IPS-20b (cell line): Measurements from ENCODE around the gene MT2A.
A peak's percentile ranks its signal among the peaks of the same experiment; 100 is the strongest.

Experiments
- H3K27ac ChIP-seq: one replicate; pipeline ENCODE4 v1.5.1; 2013; ENCODE audit warnings: low read length
- H3K27me3 ChIP-seq: 2 replicates; pipeline ENCODE4 v1.6.1; 2013; ENCODE audit warnings: mild to moderate bottlenecking, low read length, inconsistent platforms; ENCODE audit not compliant: insufficient read depth
- H3K36me3 ChIP-seq: 2 replicates; pipeline ENCODE4 v1.6.1; 2013; ENCODE audit warnings: low read depth, mild to moderate bottlenecking, inconsistent platforms, low read length, moderate library complexity; ENCODE audit not compliant: insufficient read depth
- H3K4me1 ChIP-seq: 2 replicates; pipeline ENCODE4 v1.6.1; 2013; ENCODE audit warnings: mild to moderate bottlenecking, control low read depth, inconsistent platforms, low read length, moderate library complexity; ENCODE audit not compliant: insufficient read depth
- H3K4me3 ChIP-seq: 2 replicates; pipeline ENCODE4 v1.5.1; 2013; ENCODE audit warnings: mild to moderate bottlenecking, low read length, inconsistent platforms
- H3K9ac ChIP-seq: 2 replicates; pipeline ENCODE4 v1.6.1; 2013; ENCODE audit warnings: low read depth, mild to moderate bottlenecking, inconsistent platforms, low read length, moderate library complexity
- H3K9me3 ChIP-seq: 2 replicates; pipeline ENCODE4 v1.6.1; 2013; ENCODE audit warnings: mild to moderate bottlenecking, low read depth, low read length, inconsistent platforms; ENCODE audit not compliant: insufficient read depth

Gene MT2A

DNA sequence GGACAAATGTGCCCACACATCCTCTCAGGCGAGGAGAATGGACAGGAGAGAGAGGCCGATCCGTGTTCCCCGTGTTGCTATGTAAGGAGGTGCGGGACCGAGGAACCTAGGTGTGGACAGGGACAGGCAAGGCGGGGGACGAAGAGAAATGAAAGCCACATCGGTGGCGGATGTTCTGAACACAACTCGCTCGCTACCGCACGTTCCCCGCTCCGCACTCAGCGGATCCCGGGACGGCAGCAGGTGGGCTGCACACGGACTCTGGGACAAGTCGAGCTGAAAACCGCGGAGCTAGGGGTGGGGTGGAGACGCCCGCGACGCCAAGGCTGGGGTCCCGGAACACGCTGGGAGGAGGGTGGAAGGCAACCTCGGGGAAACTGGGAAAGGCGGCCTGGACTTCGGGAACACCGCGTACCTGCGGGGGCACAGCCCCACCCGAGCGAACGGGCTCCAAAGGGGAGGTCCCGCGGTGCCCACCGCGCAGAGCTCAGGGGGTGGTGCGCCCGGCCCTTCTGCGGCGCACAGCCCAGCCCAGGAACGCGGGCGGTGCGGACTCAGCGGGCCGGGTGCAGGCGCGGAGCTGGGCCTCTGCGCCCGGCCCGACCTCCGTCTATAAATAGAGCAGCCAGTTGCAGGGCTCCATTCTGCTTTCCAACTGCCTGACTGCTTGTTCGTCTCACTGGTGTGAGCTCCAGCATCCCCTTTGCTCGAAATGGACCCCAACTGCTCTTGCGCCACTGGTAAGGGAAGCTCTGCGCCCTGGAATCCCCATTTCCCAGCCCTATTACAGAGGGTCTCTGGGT, 17.0 kb downstream of the MT2A start, which contains the start of gene MT1E:
MT1E (plus strand) TSS at position 642 of the 803 bp plus-strand sequence; CDS start at position 713, 71 bp downstream.
- Histone ChIP-seq H3K27me3 (peaks cover 100% of the 10 kb centered on the region), H3K27ac (no peak within 1 kb of the TSS), H3K9ac (no peak within 1 kb of the TSS), H3K36me3 (no peaks in the 10 kb centered on the region), H3K9me3 (no peaks in the 10 kb centered on the region), H3K4me1 (peaks cover 14% of the 10 kb centered on the region), H3K4me3 (peak within 1 kb of the TSS; percentile 64)

DNA sequence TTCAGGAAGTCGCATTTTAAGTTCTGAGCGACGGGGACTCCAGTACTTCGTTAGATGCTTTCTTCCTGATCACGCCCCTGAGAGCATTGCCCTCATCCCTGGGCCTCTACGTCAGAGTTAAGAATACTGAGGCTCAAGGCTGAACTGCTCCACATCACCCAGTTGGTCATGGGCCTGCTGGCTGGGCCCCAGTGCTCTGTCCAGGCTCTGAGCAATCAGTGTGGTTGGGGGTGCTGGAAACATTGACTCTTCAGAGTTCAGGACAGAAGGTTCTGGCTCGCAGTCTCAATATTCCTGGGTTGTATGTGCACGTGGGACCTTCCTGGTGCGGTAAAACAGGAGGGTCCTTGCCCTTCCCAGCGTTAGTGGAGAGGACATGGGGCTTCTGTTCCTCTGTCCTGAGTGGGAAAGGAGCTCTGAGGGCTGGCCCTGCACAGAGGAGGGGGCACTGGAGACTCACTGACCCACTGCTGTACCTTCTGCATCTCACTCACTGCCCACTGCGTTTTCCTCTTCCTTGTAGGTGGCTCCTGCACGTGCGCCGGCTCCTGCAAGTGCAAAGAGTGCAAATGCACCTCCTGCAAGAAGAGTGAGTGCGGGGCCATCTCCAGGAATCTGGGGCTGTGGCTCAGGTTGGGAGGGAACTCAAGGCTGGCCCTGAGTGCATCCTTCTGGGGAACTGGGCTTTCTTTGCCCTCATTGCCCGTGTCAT, 17.7 kb downstream of the MT2A start:
- Histone ChIP-seq H3K27me3 (peaks cover 100% of the 10 kb centered on the region), H3K4me3 (peak overlapping the region; percentile 64; the same call in 1 of the 2 replicates), H3K4me1 (peaks cover 12% of the 10 kb centered on the region), H3K36me3 (no peaks in the 10 kb centered on the region), H3K27ac (no peak overlapping the region), H3K9ac (no peak overlapping the region), H3K9me3 (no peaks in the 10 kb centered on the region)

DNA sequence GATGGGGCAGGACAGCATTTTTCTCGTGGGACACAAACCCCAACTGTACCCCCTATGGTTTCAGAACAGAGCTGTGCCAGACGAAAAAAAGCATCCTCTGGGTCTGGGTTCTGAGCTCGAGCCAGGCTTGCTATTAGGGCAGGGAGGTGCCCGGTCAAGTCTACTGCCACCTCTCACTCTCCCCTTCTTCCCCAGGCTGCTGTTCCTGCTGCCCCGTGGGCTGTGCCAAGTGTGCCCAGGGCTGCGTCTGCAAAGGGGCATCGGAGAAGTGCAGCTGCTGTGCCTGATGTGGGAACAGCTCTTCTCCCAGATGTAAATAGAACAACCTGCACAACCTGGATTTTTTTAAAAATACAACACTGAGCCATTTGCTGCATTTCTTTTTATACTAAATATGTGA, 18.3 kb downstream of the MT2A start:
- H3K27ac ChIP-seq, result no peak overlapping the region
- H3K4me1 ChIP-seq, result peaks cover 8% of the 10 kb centered on the region; the same call in 1 of the 2 replicates
- peaks cover 100% of the 10 kb centered on the region for H3K27me3 ChIP-seq
- no peak overlapping the region for H3K9ac ChIP-seq
- H3K9me3 ChIP-seq, result no peaks in the 10 kb centered on the region
- no peak overlapping the region for H3K4me3 ChIP-seq
- no peaks in the 10 kb centered on the region for H3K36me3 ChIP-seq

DNA sequence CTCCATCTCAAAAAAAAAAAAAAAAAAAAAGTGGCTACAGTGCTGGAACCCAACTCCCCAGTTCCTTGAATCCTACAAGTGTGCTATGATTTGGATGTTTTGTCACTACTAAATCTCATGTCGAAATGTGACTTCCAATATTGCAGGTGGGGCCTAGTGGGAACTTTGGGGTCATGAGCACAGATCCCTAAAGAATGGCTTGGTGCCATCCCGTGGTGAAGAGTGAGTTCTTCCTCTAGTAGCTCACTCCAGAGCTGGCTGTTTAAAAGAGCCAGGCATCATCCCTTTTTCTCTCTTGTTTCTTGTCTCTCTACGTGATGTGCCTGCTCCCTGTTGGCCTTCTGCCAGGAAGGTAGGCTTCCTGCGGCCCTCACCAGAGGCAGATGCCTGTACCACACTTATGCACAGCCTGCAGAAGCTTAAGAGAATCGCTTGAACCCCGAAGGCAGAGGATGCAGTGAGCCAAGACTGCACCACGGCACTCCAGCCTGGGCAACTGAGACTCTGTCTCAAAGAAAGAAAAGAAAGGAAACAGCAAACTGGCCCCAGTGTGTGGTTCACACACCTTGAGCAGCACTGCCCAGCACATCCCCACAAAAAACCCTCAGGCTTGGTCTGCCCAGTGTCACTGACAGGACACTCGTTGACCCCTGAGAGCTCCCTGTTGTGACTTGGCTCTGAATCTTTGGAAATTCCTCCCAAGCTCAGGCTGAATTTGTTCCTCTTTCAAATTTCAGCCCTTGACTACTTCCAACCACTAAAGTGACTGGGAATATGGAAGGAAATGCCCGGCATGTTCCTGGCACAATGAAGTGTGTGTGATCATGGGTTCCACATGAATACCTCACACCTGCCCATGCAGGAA, 20.3 kb downstream of the MT2A start:
- H3K27me3 ChIP-seq, result peaks cover 100% of the 10 kb centered on the region
- H3K9ac ChIP-seq, result no peak overlapping the region
- H3K4me1 ChIP-seq, result 0 out of 2 replicates have a peak, but pooled peaks cover 2% of the 10 kb centered on the region

DNA sequence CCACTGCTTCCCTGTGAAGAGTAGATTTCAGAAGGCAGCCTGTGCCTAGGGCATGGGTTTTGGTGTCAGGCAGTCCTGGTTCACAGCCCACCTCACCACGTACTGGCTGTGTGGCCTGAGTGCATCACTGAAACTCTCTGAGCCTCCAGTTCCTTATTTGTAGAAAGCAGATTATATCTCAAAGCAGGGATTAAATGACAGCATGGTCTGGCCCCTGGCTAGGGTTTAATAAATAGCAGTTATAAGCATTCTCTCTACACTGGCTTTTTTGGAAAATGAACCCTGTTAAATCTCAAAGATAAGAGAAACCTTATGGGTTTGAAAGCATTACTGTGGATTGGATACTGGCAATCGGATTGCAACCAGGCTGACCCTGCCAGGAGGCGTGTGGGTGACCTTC, 21.1 kb downstream of the MT2A start:
- Histone ChIP-seq H3K9me3 (no peaks in the 10 kb centered on the region), H3K27ac (no peak overlapping the region), H3K4me1 (0 out of 2 replicates have a peak, but pooled peaks cover 2% of the 10 kb centered on the region), H3K9ac (no peak overlapping the region), H3K4me3 (no peak overlapping the region), H3K27me3 (peaks cover 100% of the 10 kb centered on the region), H3K36me3 (no peaks in the 10 kb centered on the region)

More for the DNA sequence above, 20.3 kb downstream of the MT2A start:
- H3K9me3 ChIP-seq, result no peaks in the 10 kb centered on the region
- no peaks in the 10 kb centered on the region for H3K36me3 ChIP-seq
- H3K27ac ChIP-seq, result no peak overlapping the region
- H3K4me3 ChIP-seq, result no peak overlapping the region

DNA sequence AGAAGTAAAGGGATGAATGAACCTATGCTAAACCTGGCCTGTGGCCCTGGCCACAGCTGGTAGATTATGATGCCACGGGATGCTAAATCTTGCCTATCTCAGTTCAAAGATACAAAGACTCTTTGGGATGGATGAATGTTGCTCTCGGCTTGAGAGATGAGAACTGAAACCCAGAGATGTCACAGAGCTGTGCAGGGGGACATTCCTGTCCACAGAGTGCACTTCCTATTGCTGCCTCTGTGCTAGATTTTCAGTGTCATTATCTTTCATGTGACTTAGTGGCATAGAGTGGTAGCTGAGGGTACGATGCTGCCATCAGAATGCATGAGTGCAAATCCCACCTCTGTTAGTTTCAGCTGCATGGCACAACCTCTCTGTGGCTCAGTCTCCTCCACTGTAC, 21.8 kb downstream of the MT2A start:
- H3K4me3 ChIP-seq, result no peak overlapping the region
- no peaks in the 10 kb centered on the region for H3K36me3 ChIP-seq
- no peaks in the 10 kb centered on the region for H3K9me3 ChIP-seq
- H3K27ac ChIP-seq, result no peak overlapping the region
- peaks cover 5% of the 10 kb centered on the region; the same call in 1 of the 2 replicates for H3K4me1 ChIP-seq
- H3K9ac ChIP-seq, result no peak overlapping the region
- peaks cover 100% of the 10 kb centered on the region for H3K27me3 ChIP-seq

DNA sequence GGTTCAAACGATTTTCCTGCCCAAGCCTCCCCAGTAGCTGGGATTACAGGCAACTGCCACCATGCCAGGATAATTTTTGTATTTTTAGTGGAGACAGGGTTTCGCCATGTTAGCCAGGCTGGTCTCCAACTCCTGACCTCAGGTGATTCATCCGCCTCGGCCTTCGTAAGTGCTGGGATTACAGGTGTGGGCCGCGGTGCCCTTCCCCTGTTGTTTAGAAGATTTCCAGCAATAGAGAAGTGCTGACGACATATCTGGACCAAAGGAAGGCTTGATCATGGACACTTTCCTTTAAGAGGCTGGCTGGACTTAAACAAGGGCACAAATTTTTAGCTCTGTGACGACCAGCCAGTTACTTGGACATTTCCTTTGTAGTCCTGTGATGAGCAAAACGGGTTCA, 22.8 kb downstream of the MT2A start:
- H3K27ac ChIP-seq, result no peak overlapping the region
- H3K9me3 ChIP-seq, result no peaks in the 10 kb centered on the region
- no peaks in the 10 kb centered on the region for H3K36me3 ChIP-seq
- peaks cover 100% of the 10 kb centered on the region for H3K27me3 ChIP-seq
- no peak overlapping the region for H3K4me3 ChIP-seq
- H3K4me1 ChIP-seq, result peaks cover 3% of the 10 kb centered on the region; the same call in 1 of the 2 replicates
- H3K9ac ChIP-seq, result no peak overlapping the region

DNA sequence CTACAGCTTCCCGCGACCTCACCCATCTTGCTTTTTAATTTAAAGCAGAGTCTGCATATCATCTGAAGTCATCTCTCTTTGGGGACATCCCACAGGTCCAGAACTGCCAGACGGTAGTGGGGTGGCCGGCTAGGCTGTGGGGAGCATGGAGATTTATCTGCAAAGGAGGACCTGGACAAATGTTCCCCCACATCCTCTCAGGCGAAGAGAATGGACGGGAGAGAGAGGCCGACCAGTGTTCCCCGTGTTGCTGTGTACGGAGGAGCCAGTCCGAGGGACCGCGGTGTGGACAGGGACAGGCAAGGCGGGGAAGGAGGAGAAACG, 23.4 kb downstream of the MT2A start:
- Histone ChIP-seq H3K4me3 (peak overlapping the region; percentile 47; the same call in 1 of the 2 replicates), H3K4me1 (peaks cover 3% of the 10 kb centered on the region; the same call in 1 of the 2 replicates), H3K9me3 (no peaks in the 10 kb centered on the region), H3K9ac (no peak overlapping the region), H3K36me3 (no peaks in the 10 kb centered on the region), H3K27me3 (peaks cover 100% of the 10 kb centered on the region), H3K27ac (no peak overlapping the region)

DNA sequence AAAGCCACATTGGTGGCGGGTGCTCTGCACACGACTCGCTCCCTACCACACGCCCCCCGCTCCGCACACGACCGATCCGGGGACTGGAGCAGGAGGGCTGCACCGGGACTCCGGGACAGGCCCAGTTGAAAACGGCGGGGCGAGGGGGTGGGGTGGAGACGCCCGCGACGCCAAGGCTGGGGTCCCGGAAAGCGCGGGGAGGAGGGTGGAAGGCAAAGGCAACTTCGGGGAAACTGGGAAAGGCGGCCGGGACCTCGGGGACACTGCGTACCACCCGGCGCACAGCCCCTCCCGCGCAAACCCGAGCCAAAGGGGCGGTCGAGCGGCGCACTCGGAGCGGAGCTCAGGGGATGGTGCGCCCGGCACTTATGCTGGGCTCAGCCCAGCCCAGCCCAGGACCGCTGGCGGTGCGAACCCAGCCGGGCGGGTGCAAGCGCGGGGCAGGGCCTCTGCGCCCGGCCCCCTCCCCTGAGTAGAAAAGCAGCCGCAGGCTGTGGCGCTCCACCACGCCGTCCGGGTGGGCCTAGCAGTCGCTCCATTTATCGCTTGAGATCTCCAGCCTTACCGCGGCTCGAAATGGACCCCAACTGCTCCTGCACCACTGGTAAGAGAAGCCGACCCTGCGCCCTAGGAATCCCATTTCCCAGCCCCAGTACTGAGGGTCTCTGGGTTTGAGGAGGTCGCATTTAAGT, 23.9 kb downstream of the MT2A start, which contains the start of gene MT1M:
MT1M (plus strand) TSS at position 504 of the 692 bp plus-strand sequence; CDS start at position 577, 73 bp downstream.
- H3K36me3 ChIP-seq, result no peaks in the 10 kb centered on the region
- no peak within 1 kb of the TSS for H3K9ac ChIP-seq
- H3K9me3 ChIP-seq, result no peaks in the 10 kb centered on the region
- H3K4me1 ChIP-seq, result peaks cover 3% of the 10 kb centered on the region; the same call in 1 of the 2 replicates
- peak within 1 kb of the TSS; percentile 47; the same call in 1 of the 2 replicates for H3K4me3 ChIP-seq
- no peak within 1 kb of the TSS for H3K27ac ChIP-seq
- peaks cover 100% of the 10 kb centered on the region for H3K27me3 ChIP-seq

DNA sequence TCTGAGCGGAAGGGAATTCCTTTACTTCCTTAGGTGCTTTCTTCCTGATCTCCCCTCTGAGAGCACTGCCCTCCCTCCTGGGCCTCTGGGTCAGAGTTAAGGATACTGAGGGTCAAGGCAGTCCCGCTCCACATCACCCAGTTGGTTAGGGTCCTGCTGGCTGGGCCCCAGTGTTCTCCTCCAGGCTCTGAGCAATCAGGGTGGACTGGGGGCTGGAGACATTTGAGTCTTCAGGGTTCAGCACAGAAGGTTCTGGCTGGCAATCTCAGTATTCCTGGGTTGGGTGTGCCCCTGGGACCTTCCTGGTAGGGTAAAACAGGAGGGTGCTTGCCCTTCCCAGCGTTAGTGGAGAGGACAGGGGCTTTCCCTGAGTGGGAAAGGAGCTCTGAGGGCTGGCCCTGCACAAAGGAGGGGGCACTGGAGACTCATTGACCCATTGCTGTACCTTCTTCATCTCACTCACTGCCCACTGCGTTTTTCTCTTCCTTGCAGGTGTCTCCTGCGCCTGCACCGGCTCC, 24.5 kb downstream of the MT2A start:
- H3K36me3 ChIP-seq, result no peaks in the 10 kb centered on the region
- H3K9me3 ChIP-seq, result no peaks in the 10 kb centered on the region
- H3K27me3 ChIP-seq, result peaks cover 100% of the 10 kb centered on the region
- peaks cover 3% of the 10 kb centered on the region; the same call in 1 of the 2 replicates for H3K4me1 ChIP-seq
- H3K27ac ChIP-seq, result no peak overlapping the region
- H3K9ac ChIP-seq, result no peak overlapping the region
- peak overlapping the region; percentile 47; the same call in 1 of the 2 replicates for H3K4me3 ChIP-seq
